ELF-1 (cell line): ENCODE data around the gene SLC16A12.

Experiments
- DNase-seq: peaks from one replicate; pipeline ENCODE4 v3.0.0-alpha.2; 2016; ENCODE audit warnings: low read depth, low spot score

The SLC16A12 gene

DNA sequence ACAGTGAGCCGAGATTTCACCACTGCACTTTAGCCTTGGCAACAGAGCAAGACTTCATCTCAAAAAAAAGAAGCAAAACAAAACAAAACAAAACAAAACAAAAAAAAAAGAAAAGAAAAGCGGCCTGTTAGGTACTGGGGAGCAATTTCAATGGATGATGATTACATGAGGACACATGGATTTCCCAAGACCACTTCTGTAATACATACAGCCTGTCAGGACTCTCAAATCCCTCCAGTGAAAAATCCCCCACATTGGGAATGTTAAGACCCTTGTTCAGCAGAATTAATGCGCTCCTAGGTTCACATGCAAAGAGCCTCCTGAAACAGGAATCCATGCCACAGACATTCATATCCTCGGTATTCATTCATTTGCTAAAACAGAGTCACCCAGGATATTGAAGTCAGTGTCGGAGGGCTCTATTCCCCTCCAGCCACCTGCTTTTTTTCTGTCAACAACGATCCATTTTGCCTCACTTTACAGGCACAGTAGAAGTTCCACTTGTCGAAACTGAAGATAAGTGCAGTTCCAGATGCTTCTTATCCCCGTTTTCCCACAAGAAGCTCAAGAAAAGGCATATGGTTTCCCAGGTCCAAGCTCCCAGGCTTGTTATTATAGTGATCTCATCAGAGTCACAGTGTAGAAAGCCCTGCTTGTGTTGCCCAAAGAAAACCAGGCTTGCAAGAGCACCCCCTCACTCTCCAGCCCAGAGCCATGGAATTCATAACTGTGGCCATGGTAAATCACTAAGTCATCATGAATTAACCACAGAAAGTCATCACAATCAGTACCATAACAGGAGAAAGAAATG, 20.2 kb downstream of the SLC16A12 start:
- DNase-seq, result no peak

- DNase-seq, result no peak
Measured at GRCh38 chr10:89513206-89513605, 22.2 kb downstream of the SLC16A12 start.

- no peak for DNase-seq
Measured at GRCh38 chr10:89505640-89506275, 29.6 kb downstream of the SLC16A12 start.

DNA sequence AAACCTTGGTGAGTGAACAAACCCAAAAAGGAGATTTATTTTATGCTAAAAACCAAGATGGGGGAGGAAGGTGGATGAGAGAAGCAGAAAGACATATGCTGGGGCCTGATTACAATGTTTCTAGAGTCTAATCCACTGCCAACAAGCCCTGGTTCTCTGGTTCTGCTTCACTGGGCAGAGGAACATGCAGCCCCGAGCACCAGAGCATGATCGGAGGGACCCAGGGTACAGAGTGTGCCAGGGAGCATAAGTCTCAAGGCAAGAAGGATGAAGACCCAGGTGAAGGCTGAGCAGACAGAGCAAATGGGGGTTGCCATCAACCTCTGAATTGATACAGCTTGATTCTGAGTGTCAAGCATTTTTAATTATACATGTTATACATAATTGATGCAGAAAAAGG, 30.7 kb downstream of the SLC16A12 start:
- DNase-seq, result no peak

- no peak for DNase-seq
Measured at GRCh38 chr10:89503652-89504370, 31.6 kb downstream of the SLC16A12 start.

GRCh38 chr10:89503151-89503550, 32.2 kb downstream of the SLC16A12 start:
- DNase-seq, result no peak

DNA sequence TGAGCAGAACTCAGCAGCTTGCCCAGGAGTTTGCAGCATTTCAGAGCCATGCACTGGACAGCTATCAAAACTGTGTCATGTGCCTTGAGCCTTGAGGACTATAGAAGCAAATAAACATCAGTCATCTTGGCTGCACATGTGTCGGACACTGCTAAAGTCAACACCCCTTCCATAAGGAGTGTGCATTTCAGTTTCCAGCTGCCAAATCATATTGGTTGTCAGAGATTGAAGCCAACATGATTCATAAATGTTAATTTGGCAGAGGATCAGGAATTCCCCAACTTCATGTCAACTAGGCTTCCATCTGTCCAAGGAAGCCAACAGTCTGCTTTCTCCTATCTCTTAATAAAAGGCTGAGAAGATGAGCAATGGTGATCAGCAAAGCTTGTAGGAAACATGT, 32.8 kb downstream of the SLC16A12 start:
- DNase-seq, result no peak

GRCh38 chr10:89494575-89494974, 40.8 kb downstream of the SLC16A12 start:
- DNase-seq, result no peak

DNA sequence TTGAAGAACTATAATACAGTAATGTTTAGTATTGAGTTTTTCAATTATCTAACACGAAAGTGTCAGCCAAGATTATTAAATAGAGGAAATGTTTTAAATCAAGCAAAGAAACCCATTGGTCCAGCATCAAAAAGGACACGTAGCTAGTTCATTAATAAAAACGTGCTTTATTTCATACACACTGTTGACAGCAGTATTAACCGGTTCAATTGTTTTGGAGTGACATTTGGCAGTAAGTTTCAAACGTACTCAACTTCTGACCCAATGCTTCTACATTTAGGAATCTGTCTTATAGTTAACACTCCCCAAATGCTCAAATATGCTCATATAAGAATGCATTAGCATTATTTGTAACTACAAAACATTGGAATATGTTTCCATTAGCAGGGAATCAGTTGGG, 41.3 kb downstream of the SLC16A12 start:
- DNase-seq, result no peak

- DNase-seq, result no peak
Measured at GRCh38 chr10:89491932-89492331, 43.5 kb downstream of the SLC16A12 start.

DNA sequence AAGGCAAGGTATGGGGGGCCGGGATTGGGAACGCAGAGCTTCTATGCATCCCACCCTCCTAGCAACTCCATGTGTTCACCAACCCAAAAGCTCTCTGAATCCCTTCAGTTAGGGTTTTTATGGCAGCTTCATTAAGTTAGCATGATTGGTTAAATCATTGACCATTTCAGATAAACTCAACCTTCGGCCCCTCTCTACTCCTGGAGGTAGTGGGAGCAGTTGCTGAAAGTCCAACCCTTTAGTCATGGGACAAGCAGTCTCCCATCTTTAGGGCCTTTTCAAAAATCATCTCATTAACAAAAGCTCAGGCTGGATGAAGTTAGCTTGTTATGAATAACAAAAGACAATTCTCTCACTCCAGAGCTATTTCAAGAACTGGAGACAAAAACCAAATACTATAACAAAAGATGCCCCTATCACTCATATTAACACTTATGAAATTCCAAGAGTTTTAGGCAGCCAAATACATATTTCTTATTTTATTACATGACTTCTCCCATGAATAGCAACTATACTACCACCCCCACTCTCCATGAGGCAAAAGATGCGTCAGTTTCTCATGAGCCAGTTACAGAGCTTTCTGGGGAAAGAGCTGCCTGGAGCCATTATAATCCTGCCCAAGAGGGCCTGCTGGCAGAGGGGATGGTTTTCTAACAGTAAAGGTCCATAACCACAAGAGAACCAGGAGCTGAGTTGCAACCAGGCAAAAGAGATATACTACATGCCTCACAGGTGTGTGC, 44.6 kb downstream of the SLC16A12 start:
- no peak for DNase-seq

DNA sequence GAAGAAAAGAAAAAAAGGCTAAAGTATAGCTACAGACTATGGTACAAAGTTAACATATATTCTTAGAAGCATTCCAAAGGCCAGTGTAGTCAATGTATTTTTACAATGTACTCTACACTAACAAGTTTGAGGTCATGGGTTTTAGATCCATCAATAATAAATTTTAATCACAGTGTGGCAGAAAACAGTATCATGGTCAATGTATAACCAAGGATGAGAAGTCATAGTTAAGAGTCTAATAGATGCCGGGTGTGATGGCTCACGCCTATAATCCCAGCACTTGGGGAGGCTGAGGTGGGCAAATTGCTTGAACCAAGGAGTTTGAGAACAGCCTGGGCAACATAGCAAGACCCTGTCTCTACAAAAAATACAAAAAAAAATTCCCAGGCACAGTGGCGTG, 53.1 kb downstream of the SLC16A12 start:
- no peak for DNase-seq

DNA sequence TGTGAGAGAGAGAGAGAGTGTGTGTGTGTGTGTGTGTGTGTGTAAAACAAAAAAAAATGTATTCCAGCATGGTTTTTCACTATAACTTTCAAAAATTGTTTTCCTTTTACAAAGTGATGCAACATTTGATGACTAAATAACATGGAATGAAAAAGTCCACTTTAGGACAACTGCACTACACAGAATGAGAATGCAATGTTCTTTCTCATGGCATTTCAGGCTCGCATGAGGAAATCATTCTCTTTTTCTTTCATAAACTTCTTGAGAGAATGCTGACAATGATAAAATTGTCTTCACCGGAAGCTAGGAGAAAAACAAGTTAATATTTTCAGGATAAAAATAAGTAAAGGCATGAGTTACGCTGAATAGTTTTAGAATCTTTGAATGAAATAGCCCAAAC, 53.7 kb downstream of the SLC16A12 start:
- no peak for DNase-seq

- no peak for DNase-seq
Measured at GRCh38 chr10:89479771-89480446, 55.5 kb downstream of the SLC16A12 start.

DNA sequence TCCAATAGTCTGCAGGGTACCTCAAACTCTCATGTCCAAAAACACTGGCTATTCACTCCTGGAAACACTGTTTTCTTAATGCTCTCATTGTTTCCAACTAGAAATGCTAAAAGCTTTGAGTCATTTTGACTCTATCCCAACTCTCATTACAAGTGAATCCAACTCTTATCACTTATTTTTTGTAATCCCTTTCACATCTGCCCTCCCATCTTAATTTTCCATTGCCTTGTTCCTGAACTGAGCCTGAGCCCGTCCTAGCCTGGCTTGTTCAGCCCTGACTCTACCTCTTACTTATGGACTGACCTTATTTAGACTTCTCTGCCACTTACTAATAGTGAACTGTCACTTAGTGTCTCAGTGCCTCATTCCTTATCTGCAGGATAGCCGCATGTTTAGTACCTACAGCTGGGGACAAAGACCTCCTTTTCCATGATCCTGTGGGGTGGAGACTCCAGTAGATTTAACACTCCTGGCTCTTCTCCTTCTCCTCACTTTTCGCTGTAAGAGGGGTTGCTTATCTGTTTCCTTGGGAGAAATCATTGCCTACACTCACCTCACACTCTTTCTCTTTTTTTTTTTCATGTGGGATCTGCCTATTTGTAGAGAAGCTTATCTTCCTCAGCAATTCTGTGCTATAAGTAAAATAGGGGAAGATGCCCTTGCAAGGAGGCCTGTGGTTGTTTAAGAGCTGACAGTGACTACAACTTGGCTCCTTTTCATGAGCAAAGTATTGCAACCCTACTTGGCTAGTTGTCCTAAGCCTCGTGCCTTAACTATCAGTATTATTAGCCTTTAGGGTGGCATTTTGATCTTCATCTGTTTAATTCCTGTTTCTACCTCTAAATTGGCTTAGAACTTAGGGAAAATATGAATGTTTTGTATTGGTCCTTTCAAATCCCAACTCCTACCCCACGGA, 56.4 kb downstream of the SLC16A12 start:
- no peak for DNase-seq

DNA sequence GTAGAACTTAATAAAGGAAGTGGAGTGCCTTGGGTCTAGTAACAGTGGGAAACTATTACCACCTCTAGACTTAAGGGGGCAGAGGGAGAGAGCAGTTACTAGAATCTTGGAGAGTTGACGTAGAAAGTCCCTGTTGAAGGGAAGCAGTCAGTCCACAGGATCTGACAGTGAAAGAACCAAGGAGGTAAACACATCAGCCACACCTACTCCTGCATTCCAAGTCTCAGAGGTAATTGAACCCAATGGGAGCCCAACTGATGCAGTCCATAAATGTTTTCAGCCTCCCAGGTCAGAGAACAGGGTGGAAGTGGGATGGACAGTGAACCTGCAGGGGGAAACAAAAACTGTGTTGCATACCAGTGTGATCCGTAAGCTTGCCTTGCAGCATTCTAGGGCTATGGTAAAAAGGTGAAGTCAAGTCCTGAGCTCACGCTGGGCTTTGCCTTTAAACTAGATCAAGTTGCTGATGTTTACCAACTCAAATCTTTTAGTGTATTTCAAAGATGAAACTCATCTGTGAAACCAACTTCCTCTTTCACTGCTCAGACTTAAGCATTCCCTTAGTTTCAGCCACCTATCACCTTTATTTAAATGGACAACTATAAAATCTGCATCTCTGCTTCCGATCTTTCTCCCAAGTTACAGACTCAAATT, 57.2 kb downstream of the SLC16A12 start:
- peak; percentile 85 for DNase-seq

GRCh38 chr10:89476150-89476549, 59.2 kb downstream of the SLC16A12 start:
- DNase-seq, result no peak

- DNase-seq, result no peak
Measured at GRCh38 chr10:89475591-89475998, 59.8 kb downstream of the SLC16A12 start.

DNA sequence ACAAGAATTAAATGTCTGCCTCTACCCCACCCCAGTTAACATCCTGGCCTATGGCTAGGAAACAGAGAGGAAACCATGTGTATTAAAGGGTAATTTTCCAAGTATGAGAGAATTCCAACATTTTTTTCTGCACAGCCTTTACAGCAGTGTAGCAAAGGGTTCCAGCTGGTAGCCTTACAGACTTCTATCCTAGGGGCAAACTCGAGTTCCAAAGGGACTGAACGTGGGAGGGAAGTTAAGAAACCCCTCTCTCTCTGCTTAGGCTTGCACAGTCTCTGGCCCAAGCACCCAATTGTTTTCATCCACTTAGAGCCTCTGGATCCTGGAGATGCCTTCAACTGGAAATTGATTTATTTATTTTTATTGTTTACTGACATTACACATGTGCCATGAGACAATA, 60.3 kb downstream of the SLC16A12 start:
- no peak for DNase-seq

DNA sequence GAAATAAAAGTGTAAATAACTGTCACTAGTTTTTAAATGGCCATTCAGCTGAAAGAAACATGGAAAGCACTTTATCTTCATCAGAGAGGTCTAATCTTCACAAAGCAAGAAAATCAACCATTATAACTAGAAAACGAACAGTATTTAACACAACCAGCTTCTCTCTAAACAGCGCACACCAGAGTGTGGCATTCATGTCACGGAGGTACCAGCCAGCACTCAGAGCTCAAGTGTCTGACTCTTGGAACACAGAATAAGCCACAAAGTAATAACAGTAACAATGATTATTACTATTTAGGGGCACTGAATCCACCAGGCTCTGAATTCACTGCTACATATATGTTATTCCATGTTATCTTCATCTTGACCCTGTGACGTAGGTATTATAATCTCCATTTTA, 60.9 kb downstream of the SLC16A12 start:
- DNase-seq, result no peak
